Measurements from ENCODE around the gene SELENON. TPM values are rescaled to one million over a fixed set of nuclear protein-coding genes. Genes with fewer than 3 reads are reported as not detected.

The SELENON gene
- polyA plus RNA-seq, 1 donor = 58.5 TPM

- DNase-seq = no peak
Measured at GRCh38 chr1:25795211-25795610, 4.8 kb upstream of the SELENON start.

GRCh38 chr1:25795946-25796810, 3.8 kb upstream of the SELENON start:
- no peak for DNase-seq

- DNase-seq = peak; percentile 68
Measured at GRCh38 chr1:25796811-25797458, 3.1 kb upstream of the SELENON start.

- DNase-seq = no peak
Measured at GRCh38 chr1:25797939-25798338, 2.1 kb upstream of the SELENON start.

GRCh38 chr1:25798666-25799351, 1.2 kb upstream of the SELENON start:
- DNase-seq = no peak

GRCh38 chr1:25799352-25799934, 550 bp upstream of the SELENON start:
- no peak for DNase-seq

GRCh38 chr1:25800703-25801377, 847 bp downstream of the SELENON start:
- DNase-seq = no peak

- DNase-seq = no peak
Measured at GRCh38 chr1:25802915-25803314, 2.9 kb downstream of the SELENON start.

- DNase-seq = no peak
Measured at GRCh38 chr1:25803368-25803767, 3.4 kb downstream of the SELENON start.

- no peak for DNase-seq
Measured at GRCh38 chr1:25804244-25804963, 4.4 kb downstream of the SELENON start.

GRCh38 chr1:25804964-25805862, 5.2 kb downstream of the SELENON start:
- DNase-seq = no peak

- DNase-seq = no peak
Measured at GRCh38 chr1:25805863-25806225, 5.9 kb downstream of the SELENON start.

GRCh38 chr1:25806418-25806817, 6.4 kb downstream of the SELENON start:
- no peak for DNase-seq

- DNase-seq = no peak
Measured at GRCh38 chr1:25807480-25808390, 7.7 kb downstream of the SELENON start.

GRCh38 chr1:25808481-25809244, 8.7 kb downstream of the SELENON start:
- DNase-seq = no peak

- no peak for DNase-seq
Measured at GRCh38 chr1:25809283-25809926, 9.4 kb downstream of the SELENON start.

GRCh38 chr1:25809929-25810328, 9.9 kb downstream of the SELENON start:
- DNase-seq = no peak

Data from hindlimb muscle (tissue), 1 donor.